ENCODE data around the gene USP15. TPM values are rescaled to one million over a fixed set of nuclear protein-coding genes. Genes with fewer than 3 reads are reported as not detected.

USP15 gene
- total and polyA plus RNA-seq, 2 of the 8 experiments (the other 6 are each of a cell fraction or from before 2014, with no cell fraction given), result 12.7 to 38.6 TPM

- Histone ChIP-seq H3K36me3 (ENCODE audit: control insufficient read depth in 2 of 4, insufficient read depth in 4 of 4, low read length in 3 of 4) (no peaks in the 10 kb centered on the region), H3K4me3 (ENCODE audit: extremely low read depth in 1 of 4, insufficient read depth in 2 of 4, low read depth in 3 of 4, low read length in 4 of 4) (no peak overlapping the region), H4K8ac (ENCODE audit: extremely low read depth, insufficient read depth, low read length) (no peak overlapping the region), H3K23ac (ENCODE audit: insufficient read length) (no peak overlapping the region), H2AFZ (ENCODE audit: low read length) (no peak overlapping the region), H3K4ac (replicated peaks; ENCODE audit: insufficient read length, low read depth, low read length) (no peak overlapping the region), H3K27me3 (replicated peaks in 1 of 4; ENCODE audit: control insufficient read depth in 3 of 4, extremely low read depth in 1 of 4, insufficient read depth in 3 of 4, low read length in 3 of 4) (no peaks in the 10 kb centered on the region), H2AK5ac (ENCODE audit: low read depth, low read length) (no peak overlapping the region), H3K23me2 (ENCODE audit: low read depth, low read length) (no peaks in the 10 kb centered on the region), H3K79me1 (ENCODE audit: low read depth, low read length) (no peaks in the 10 kb centered on the region), H2BK120ac (replicated peaks; ENCODE audit: low read depth, low read length) (no peak overlapping the region), H4K91ac (replicated peaks; ENCODE audit: insufficient read length, low read length) (no peak overlapping the region), H3K9ac (replicated peaks in 1 of 4; ENCODE audit: extremely low read depth in 1 of 4, low read depth in 3 of 4, low read length in 3 of 4) (no peak overlapping the region), H3K4me2 (ENCODE audit: insufficient read depth in 1 of 2, low read depth in 2 of 2, low read length in 2 of 2) (no peak overlapping the region), H2BK15ac (ENCODE audit: low read length) (no peak overlapping the region), H3K56ac (replicated peaks; ENCODE audit: insufficient read length, low read depth, low read length) (no peak overlapping the region), H3K79me2 (ENCODE audit: control insufficient read depth in 1 of 2, insufficient read depth in 2 of 2, low read length in 2 of 2) (no peaks in the 10 kb centered on the region), H4K20me1 (replicated peaks in 1 of 2; ENCODE audit: control insufficient read depth in 1 of 2, insufficient read depth in 2 of 2, low read length in 2 of 2) (peaks cover 0 to 1% of the 10 kb centered on the region in 2 experiments), H3K27ac (ENCODE audit: low read depth, low read length) (no peak overlapping the region), H2BK5ac (ENCODE audit: low read depth, low read length) (no peak overlapping the region), H4K5ac (ENCODE audit: insufficient read length, low read depth, low read length) (no peak overlapping the region), H3K4me1 (replicated peaks in 1 of 4; ENCODE audit: control insufficient read depth in 3 of 4, insufficient read depth in 4 of 4, low read length in 3 of 4) (no peaks in the 10 kb centered on the region), H3K9me3 (ENCODE audit: insufficient read depth in 2 of 2, low read depth in 1 of 2, low read length in 1 of 2) (no peaks in the 10 kb centered on the region), H2BK20ac (ENCODE audit: low read length) (no peak overlapping the region), H3K18ac (ENCODE audit: extremely low read depth, low read length) (no peak overlapping the region), H2BK12ac (ENCODE audit: low read depth, low read length) (no peak overlapping the region), H3K14ac (ENCODE audit: insufficient read length) (no peak overlapping the region)
- WGBS, 2 experiments (ENCODE audit: extremely low coverage in 1 of 2, insufficient coverage in 1 of 2, insufficient read length in 1 of 2, insufficient replicate concordance in 2 of 2, low coverage in 1 of 2, low lambda C conversion rate in 2 of 2, missing lambda C conversion rate in 1 of 2), result 83% methylated on average over 1 of the region's 1 CpG; no CpG with 5 or more reads in 1 of the 2 experiments
- FAIRE-seq (no peak), DNase-seq (ENCODE audit: low read depth in 1 of 2, low spot score in 2 of 2) (no peak)
- ChIA-PET POLR2A (ENCODE audit: partially characterized antibody) (interaction anchor here (1.0 kb wide), 1 partner anchor 9 kb away, joined by 3 read pairs; no protein-coding TSS in a partner anchor), CTCF (ENCODE audit: partially characterized antibody) (no interaction called here)
- TF ChIP-seq TEAD4 (IDR thresholded peaks at IDR 0.05; ENCODE audit: low read depth, low read length), result no peak
- TF ChIP-seq BACH1 (IDR thresholded peaks at IDR 0.05; ENCODE audit: low read length), result no peak
- TF ChIP-seq ATF2 (IDR thresholded peaks at IDR 0.05; ENCODE audit: low read length), result no peak
- TF ChIP-seq NRF1 (IDR thresholded peaks at IDR 0.05; ENCODE audit: low read depth, low read length), result no peak
- TF ChIP-seq CHD1 (IDR thresholded peaks at IDR 0.05; ENCODE audit: low read depth, low read length), result no peak
- TF ChIP-seq RBBP5 (IDR thresholded peaks at IDR 0.05; ENCODE audit: borderline replicate concordance, low read depth, low read length), result no peak
- no peak for TF ChIP-seq BRCA1 (IDR thresholded peaks at IDR 0.05; ENCODE audit: low read depth, low read length)
- TF ChIP-seq YY1 (IDR thresholded peaks at IDR 0.05; ENCODE audit: low read depth, low read length), result no peak
- TF ChIP-seq E2F6 (IDR thresholded peaks at IDR 0.05), result no peak
- TF ChIP-seq POLR2AphosphoS5 (IDR thresholded peaks at IDR 0.05; ENCODE audit: low read depth, low read length), result no peak
- TF ChIP-seq KDM1A (IDR thresholded peaks at IDR 0.05; ENCODE audit: borderline replicate concordance, low read length), result no peak
- no peak for TF ChIP-seq HDAC6 (IDR thresholded peaks at IDR 0.05; ENCODE audit: low read depth, low read length)
These were observed 72.4 kb downstream of the USP15 start for GRCh38 chr12:62332598-62332997.

Data from H1 (cell line).